ENCODE data around the gene TSPAN1.

GRCh38 chr1:46131712-46132528 lies 43.0 kb upstream of the TSPAN1 start:
- no peak for TF ChIP-seq CTCF (conservative IDR thresholded peaks at IDR 0.05)
- TF ChIP-seq EZH2 (IDR thresholded peaks at IDR 0.05; ENCODE audit: low read depth), result no peak
